GM21447 (cell line): ENCODE results near the gene MED12L.

ENCODE experiments used
- ATAC-seq: cut with Tn5 transposase; IDR thresholded peaks from one replicate; pipeline ENCODE4 v1.9.1; 2021; ENCODE audit not compliant: unreplicated experiment

Gene MED12L

DNA sequence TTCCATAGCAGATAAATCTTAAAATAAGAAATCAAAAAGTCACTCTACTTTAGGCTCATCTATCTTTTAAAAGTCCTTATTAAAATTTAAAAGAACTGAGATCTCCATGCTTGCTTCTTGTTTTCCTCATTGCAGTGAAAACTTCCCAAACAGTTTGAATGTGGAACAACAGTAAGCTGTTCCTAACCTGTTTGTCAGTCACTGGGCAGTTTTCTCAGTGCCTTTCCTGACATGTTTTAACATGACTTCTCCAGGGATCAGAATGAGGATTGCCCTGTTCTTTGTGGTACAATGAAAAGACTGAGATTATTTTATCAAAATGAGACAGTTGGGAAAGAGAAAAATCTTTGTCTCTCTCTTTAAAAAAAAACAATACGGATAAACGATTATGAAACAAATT, 230.4 kb downstream of the MED12L start:
- no peak for ATAC-seq

DNA sequence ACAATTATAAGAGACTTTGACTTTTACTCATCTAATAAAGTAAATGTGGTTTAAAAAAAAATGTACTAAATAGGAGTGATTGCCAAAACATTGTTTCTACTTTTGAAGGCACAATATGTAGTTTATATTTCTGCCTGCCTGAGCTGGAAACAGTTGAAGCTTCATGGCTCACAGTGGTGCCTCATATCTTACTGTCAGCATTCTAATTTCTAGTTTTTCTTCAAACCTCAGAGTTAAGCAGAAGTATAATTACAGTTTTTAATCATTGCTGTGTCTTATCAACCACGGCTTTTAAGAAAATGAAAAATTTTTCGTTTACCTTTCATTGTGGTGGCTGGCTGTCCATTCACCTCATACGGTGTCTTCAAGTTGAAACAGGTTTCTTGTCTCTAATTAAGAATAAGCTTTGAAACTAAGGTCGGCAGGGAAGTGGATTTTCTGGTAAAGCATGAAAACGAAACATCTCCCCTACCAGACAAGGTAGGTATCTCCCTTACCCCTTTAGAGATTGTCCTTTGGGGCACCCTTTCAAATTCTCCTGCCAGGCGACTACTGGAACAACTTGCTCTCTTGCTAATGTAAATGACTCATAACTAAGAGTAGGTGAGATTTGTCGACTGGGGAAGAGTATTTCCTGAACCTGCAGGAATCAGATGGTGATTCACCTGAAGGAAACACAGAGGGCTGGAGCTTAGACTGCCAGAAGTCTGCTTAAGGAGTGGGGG, 231.0 kb downstream of the MED12L start, which contains the start of gene GPR87:
Gene GPR87, minus strand, starts transcription at position 554 of the 725 bp plus-strand sequence. CDS start 16,720 bp downstream, outside the sequence.
- no peak for ATAC-seq

DNA sequence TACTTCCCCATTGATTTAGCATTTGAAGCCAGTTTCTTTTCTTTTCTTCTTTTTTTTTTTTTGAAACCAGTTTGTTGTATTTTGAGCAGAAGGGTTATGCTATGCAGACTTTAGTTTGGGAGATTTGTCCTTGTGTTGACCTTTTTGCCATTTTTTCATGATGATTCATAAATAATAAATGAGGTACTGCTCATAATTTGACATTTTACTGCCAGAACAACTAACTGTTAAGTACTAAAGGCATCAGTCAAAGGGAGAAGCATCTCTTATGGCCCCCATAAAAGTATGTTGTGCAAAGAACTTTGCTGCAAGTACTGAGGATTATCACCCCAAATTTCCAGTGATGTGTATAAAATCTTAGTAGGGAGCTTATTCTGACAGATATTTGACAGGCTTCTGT, 232.8 kb downstream of the MED12L start:
- ATAC-seq, result no peak

DNA sequence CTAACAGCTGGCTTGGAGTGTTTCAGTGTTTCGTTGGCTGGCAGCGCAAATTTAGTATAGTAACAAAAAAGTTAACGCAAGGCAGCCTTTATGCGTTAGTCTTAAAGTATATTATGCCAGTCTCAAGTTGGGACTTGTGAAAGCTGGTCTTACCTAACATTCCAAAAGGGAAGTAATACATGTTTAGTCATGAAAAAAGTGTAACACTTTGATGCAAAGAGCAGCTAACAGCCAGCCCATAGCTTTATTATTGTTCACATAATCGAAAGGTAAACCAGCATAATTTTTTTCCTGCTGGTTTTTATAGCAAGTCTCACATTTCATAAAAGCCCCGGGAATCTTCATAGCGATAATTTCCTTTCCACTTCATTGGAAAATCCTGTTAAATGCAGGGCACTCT, 233.5 kb downstream of the MED12L start:
- ATAC-seq, result no peak

DNA sequence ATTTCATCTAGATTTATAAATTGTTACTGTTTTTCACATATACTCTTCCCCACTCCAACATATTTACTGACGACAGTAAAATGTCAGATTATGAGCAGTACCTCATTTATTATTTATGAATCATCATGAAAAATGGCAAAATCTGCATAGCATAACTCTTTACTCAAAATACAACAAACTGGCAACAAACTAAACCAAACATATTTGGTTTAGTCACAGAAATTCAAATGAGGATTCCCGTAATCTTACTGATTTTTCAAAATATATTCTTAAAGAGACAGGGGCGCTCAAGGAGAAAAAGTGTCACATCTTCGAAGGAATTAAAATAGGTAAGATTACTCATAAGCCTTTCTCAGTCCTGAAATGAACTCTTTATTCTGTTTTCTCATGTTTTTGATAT, 234.2 kb downstream of the MED12L start:
- ATAC-seq, result no peak

DNA sequence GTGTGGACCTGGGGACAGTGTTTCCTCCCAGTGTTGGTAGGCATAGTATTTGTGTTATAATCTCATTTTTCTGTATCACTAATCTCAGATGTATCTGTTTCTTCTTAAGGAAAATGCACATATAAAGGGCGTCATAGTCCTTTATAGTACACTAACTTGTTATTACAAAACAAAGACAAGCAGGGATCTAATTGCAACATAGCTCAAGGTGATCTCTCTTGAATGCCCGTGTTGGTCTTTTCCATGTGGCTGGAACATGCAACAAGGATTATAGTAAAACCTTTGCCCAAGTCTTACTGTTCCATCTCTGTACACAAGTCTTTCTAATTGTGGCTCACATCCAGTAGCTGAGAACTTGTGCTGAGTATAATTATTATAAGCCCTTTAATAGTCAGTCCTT, 234.7 kb downstream of the MED12L start:
- ATAC-seq, result no peak

DNA sequence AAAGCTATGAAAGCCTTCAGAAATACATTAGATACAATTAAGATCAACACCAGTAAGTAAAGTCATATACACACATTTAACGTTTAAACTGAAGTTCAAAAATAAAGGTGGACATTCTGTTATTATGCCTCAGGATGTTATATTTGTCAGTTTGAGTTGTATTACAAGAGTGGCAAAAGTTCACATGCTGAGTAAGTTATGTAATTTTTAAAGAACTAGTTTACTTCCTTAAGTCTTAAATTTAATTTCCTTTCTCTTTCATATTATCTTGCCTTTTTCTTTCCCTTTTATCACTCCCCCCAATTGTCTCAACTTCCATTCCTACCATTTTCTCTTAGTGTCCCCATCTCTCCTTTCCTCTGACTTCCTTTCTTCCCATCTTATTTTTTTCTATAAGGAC, 236.1 kb downstream of the MED12L start:
- ATAC-seq, result no peak

DNA sequence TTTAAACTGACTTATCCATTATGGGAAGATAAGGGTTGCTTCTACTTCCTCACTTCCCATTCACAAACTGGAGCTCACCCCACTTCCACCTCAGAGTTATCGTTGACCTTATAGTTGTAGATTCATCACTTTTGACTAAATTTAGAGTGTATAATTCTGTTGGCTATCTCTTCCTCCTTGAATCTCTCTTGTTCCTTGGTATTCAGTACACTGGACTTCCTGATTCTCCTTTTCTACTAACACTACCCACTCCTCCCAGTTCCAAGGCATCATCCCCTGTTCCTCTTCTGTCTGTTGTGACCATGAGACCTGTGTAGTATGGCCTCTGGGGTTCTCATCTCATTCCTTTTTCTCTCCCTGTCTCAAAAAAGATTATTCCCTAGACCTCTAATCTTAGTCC, 237.0 kb downstream of the MED12L start:
- ATAC-seq, result no peak

DNA sequence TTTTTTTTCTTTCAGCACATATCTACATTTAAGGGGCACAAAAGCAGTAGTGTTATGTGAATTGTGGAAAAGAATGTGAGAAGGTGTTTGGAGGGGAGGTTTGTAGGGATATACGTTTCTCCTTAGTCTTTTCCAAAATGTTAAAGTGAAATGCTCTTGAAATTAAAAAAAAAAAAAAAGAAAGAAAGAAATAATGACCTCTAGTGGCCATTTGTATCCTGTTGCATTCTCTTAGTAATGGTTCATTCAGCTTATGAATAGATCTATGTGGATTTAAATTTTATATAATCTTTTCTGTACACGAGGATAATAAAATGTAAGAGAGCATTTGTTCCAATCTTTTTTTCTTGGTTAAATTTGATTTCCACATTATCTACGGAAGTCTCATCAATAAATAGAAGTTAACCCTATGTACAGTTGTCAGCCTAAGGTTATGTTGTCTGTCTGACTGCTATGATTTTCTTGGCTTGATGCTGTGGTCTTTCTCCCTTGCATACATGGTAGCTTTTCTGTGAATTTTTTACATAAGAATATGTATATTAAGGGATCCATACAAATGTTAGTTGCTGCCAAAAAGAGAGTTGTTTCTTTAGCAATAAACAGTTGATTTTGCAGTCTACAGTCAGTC, 242.2 kb downstream of the MED12L start:
- ATAC-seq, result no peak

DNA sequence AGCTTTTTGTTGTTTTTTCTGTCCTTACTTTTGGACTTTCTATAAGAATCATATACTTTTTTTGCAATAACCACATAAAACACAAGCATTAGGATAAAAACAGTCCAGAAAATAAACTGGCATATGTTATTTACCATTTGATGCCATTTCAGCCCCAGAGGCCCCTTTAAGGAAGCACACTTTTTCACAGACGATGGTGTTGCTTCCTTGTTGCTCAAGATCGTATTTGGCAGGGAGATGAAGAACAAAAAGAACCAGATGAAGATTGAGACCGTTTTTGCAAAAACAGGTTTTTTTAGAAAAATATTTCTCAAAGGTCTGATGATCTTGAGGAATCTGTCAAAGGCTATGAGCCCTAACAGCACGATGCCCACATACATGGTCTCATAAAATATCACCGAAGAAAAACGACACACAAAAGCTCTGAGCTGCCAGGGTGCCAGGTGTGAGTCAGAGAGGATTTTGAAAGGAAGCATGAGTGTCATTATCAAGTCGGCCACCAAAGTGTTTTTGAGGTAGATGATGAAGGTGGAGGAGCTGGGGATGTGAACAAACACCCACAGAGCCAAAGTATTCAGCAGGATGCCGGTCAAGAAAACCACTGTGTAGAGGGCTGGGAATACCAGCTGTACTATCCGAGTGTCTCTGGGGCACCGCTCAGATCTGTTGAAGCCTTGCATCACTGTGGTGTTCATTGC, 243.0 kb downstream of the MED12L start:
- ATAC-seq, result no peak

DNA sequence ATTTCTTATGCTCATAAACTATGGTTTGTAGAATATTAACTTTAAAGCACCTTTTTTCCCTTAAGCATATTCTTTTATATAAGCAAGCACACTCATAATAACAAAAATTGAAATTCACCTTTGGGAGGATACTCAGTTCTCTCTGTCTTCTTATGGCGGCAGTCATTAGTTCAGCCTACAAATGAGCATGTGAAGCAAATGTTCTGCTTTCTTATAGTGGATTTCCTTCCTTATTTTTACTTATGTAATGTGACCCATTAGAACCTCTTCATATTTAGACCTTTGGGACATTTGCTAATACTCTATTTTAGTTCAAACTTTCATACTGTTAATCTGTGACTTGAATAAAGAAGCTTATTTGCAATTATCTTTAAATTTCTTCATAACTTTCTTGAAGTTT, 243.9 kb downstream of the MED12L start, which contains the start of gene P2RY13:
Gene P2RY13, minus strand, starts transcription at position 187 of the 400 bp plus-strand sequence. Its CDS starts 21 bp downstream, at position 166.
- ATAC-seq, result no peak

DNA sequence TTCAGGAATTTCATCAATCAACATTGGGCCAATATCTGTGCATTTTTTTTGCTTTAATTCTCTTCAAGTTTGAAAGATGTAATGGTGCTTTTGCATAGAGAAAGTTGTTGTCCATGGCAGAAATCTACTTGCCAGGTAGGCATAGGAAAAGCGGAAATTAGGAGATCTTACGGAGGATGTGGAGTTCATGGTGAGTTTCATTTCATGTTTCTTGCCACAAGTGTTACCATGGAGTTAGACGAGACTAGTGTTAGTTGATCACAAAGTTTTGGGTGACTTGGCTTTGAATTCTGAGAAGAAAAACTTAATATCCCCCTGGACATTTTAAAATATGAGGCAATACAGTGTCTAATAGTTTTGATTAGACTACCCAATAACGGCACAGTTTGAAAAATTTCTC, 244.9 kb downstream of the MED12L start:
- no peak for ATAC-seq

DNA sequence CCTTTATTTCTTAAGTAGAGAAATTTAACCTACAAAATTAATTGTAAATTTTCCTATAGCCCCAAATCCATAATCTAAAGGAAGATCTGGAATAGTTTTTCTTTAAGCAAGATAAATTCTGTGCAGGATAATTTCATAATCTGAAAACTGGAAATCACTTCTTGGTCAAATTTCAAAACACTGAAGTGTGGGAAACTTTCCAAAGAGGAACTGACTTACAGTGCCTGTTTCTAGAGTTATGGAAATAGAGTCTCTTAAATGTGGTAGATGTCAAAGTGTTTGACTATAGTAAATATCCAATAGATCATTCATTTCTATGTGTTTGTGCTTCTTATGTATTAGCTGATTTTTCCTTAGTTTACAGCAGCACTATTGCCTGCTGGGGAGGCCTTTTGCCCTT, 245.4 kb downstream of the MED12L start:
- ATAC-seq, result no peak

DNA sequence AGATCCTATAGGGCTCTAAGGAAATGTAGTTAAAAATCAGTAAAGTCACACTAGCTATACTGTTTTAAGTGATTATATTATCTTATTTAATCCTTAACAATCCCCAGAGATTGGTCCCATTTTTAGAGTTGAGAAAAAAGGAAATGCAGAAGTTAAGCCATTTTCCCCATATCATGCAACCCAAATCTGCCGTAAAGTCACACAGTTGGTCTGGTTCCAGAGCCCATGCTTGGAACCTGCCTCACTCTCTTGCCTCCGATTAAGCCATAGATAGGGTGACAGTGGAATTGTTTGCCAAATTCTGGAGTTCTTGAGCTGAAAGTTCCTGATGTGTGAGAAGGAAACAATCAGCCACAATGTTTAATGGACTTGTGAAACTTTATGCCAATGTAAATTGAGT, 246.2 kb downstream of the MED12L start:
- ATAC-seq, result no peak

DNA sequence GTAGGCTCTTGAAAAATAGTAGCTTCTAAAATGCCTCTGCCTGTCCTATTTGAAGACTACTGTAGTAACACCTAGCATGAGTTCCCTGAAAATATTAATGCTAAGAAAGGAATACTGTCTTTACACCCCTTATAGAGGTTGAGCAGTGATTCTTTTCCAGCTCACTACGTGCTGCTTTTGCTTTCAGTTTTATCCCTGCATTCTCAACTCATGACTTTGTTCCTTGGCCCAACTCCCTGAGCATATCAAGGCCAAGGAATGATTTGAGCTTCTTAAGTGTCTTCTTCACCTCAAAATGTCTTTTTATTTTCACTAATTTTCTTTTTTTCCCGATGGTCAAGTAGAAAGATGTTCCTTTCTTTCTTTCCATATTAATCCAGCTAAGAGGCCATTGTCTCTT, 260.4 kb downstream of the MED12L start:
- no peak for ATAC-seq

DNA sequence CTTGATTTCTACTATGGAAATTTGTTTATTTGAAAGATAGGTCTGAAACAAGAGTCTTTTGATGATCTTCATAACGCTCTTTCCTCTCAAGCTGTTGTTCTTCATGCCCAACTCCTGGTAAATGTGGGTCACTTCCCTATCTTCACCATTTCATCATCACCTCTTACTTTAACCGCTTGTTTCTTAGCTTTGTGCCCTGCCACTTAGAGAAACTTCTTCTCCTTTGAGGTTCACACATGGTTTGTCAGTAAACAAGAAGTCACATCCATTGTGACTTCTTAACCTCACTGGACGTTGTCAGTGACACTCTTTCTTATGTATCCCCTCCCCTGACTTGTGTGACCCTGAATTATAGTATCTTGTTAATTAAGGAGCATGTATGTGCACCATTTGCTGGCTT, 260.8 kb downstream of the MED12L start:
- ATAC-seq, result no peak

DNA sequence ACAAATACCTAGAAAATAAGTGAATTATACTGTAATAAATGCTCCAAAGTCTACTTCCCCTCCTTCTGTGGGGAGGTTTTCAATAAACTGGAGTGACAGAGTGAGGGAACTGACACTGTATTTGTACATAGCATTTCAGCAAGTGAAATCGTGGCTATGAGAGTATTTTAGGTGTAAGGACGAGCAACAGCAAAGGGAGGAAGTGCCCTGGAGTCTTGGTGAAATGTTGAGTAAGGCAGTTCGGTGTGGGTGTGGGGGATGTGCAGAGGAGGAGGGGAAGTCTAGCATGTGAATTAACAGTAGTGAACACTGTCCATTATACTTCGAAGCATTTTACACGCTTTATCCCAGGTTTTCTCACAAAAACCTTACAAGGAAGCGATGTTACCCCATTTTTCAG, 262.0 kb downstream of the MED12L start:
- no peak for ATAC-seq

DNA sequence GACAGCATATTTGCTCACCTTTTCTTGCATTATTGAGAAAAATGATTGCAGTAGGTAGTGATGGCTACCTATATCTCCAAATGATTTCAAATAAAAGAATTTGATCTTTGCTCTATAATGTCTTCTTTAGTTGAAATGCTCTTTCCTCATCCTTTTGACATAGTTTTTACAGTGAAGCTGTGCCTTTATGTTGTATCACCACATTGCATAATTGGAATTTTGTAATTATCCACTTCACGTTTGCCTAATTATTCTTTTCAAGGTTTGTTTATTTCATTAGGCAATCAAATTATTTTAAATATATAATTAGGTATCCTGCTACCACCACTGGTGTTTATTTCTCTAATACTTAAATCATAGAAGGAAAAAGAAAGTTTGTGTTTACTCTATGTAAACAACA, 265.2 kb downstream of the MED12L start:
- no peak for ATAC-seq

DNA sequence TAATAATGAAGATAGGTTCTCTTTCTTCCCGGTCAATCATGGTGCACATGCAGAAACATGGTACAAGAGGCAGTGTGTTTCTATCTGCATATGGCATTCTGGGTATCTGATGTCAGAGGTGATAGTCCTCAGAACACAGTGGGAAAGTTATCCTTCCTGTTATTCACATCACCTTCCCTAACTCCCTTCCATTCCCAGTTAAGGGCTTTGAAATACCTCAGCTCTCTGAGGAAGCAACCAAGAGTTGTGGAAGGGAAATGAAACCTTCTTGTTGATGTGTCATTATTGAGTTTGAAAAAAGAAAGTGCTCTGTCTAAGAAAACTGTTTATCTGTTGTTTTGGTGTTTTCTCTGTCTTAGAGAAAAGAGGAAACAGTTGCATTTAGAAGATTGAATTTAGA, 265.8 kb downstream of the MED12L start:
- peak; percentile 81 for ATAC-seq

DNA sequence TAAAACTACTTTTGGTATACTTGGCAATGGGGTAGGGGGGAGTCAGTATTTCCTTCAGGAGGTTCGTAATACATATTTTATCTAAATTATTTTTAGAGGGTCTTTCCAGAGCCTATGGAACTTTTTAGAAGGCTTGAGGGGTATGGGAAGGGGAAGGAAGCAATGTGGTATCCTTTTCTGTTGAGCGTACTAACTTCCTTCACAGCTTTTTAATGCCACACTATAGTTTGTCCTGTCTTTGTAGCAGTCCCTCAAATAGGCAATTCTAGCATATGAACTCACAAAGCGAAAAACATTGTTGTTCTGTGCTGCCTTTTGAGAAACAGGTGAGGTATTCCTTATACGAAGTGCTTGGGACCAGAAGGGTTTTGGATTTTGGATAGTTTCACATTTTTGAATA, 266.2 kb downstream of the MED12L start:
- peak; percentile 23 for ATAC-seq

DNA sequence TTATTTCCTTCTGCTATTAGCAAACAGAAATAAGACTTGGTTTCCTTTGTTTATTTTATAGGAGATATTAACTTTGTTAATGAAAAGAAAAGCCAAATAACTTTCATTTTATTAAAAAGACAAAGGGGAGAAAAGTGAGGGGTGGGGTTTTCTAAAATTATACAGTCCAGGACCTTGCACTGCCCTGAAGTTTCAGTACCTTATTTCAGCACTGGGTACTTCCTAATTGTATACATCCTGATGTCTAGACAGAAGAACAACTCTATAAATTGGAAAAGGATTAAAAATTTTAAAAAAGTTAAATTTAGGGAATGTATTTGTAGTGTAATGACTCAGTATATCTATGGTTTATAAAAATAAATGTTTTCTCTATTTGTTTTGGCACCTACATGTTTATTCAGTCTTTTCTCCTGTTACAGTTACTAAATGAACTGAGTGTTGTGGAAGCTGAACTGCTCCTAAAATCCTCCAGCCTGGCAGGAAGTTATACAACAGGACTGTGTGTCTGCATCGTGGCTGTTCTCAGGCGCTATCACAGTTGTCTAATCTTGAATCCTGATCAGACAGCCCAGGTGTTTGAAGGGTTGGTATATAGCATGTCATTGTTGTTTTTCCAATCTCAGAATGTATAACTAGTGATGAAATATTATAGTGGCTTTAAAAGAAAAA, 271.5 kb downstream of the MED12L start:
- ATAC-seq, result no peak

DNA sequence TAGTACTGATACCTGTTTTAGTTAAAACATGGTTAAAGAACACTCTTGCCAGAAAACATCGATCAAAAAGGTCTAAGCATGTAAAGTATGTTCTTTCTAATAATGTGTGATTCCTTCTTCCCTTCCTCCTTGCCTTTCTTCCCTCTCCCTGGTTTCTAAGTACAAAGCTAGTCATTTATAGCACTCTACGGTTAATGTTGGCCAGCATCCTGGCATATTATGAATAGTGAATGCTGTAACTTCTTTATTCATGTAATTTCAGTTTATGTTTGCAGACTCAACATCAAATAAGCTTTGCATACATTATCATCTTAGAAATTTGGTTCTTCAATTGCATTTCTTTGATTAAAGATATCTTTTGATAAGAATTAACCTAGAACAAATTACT, 272.0 kb downstream of the MED12L start:
- ATAC-seq, result no peak
